CD4-positive, alpha-beta T cell treated with Interleukin-1 beta for 1 hour (primary cell): ENCODE measurements around the gene CCDC102A.

Source experiments
- DNase-seq, 2 donors: peaks; one replicate each; pipeline ENCODE4 v3.0.0-alpha.2; 2020 to 2022

Gene CCDC102A

GRCh38 chr16:57476546-57477410 lies 59.6 kb downstream of the CCDC102A start:
- no peak for DNase-seq

- peak; percentile 65 to 77 for DNase-seq
These were observed 60.5 kb downstream of the CCDC102A start for GRCh38 chr16:57475711-57476339.

- no peak for DNase-seq
These were observed 61.4 kb downstream of the CCDC102A start for GRCh38 chr16:57474671-57475661.

- no peak for DNase-seq
These were observed 62.5 kb downstream of the CCDC102A start for GRCh38 chr16:57473906-57474305.

- no peak for DNase-seq
These were observed 63.1 kb downstream of the CCDC102A start for GRCh38 chr16:57473176-57473840.

GRCh38 chr16:57472665-57473060 lies 63.7 kb downstream of the CCDC102A start:
- no peak for DNase-seq

- no peak for DNase-seq
These were observed 64.3 kb downstream of the CCDC102A start for GRCh38 chr16:57471852-57472664.

- DNase-seq = no peak
These were observed 65.2 kb downstream of the CCDC102A start for GRCh38 chr16:57471209-57471608.

GRCh38 chr16:57470711-57471110 lies 65.7 kb downstream of the CCDC102A start:
- DNase-seq = no peak

GRCh38 chr16:57469917-57470470 lies 66.4 kb downstream of the CCDC102A start:
- DNase-seq = no peak

- no peak for DNase-seq
These were observed 67.3 kb downstream of the CCDC102A start for GRCh38 chr16:57469046-57469445.

GRCh38 chr16:57468346-57468745 lies 68.0 kb downstream of the CCDC102A start:
- DNase-seq = no peak

- no peak for DNase-seq
These were observed 71.8 kb downstream of the CCDC102A start for GRCh38 chr16:57464523-57464922.

GRCh38 chr16:57462978-57463362 lies 73.4 kb downstream of the CCDC102A start:
- DNase-seq = no peak

GRCh38 chr16:57462209-57462977 lies 74.0 kb downstream of the CCDC102A start, which contains the start of gene POLR2C:
Gene POLR2C, plus strand, starts transcription at chr16:57462679. Its CDS starts 46 bp downstream, at chr16:57462725.
- DNase-seq = peak; percentile 90 to 94
